Measurements from ENCODE around the gene ZNF217. TPM values are rescaled to one million over a fixed set of nuclear protein-coding genes. Genes with fewer than 3 reads are reported as not detected.
"Not testable (repeated sequence)": the region's sequence is repeated elsewhere in the genome, so short reads cannot be mapped to it uniquely, and the experiment has no call there.

ZNF217 gene
- polyA plus RNA-seq, 4 donors, result 31.4 to 35.5 (median 33.9) TPM

GRCh38 chr20:53585004-53585569 is 8.6 kb downstream of the ZNF217 start:
- DNase-seq (ENCODE audit: low read depth in 4 of 4, low spot score in 3 of 4), result not testable (repeated sequence)

- not testable (repeated sequence) for DNase-seq (ENCODE audit: low read depth in 4 of 4, low spot score in 3 of 4)
Observed at GRCh38 chr20:53584550-53584913, 9.1 kb downstream of the ZNF217 start.

- not testable (repeated sequence) for DNase-seq (ENCODE audit: low read depth in 4 of 4, low spot score in 3 of 4)
Observed at GRCh38 chr20:53583660-53584549, 9.7 kb downstream of the ZNF217 start.

- DNase-seq (ENCODE audit: low read depth in 4 of 4, low spot score in 3 of 4), result no peak
Observed at GRCh38 chr20:53582574-53583351, 10.9 kb downstream of the ZNF217 start.

GRCh38 chr20:53582251-53582570 is 11.4 kb downstream of the ZNF217 start:
- DNase-seq (ENCODE audit: low read depth in 4 of 4, low spot score in 3 of 4), result no peak

GRCh38 chr20:53581444-53582250 is 12.0 kb downstream of the ZNF217 start:
- no peak for DNase-seq (ENCODE audit: low read depth in 4 of 4, low spot score in 3 of 4)

GRCh38 chr20:53580376-53581111 is 13.1 kb downstream of the ZNF217 start:
- no peak for DNase-seq (ENCODE audit: low read depth in 4 of 4, low spot score in 3 of 4)

GRCh38 chr20:53579581-53580375 is 13.9 kb downstream of the ZNF217 start:
- no peak for DNase-seq (ENCODE audit: low read depth in 4 of 4, low spot score in 3 of 4)

- no peak for DNase-seq (ENCODE audit: low read depth in 4 of 4, low spot score in 3 of 4)
Observed at GRCh38 chr20:53579266-53579580, 14.4 kb downstream of the ZNF217 start.

- peak in 3 of 4 donors; percentile 80 to 85 (median 82) for DNase-seq (ENCODE audit: low read depth in 4 of 4, low spot score in 3 of 4)
Observed at GRCh38 chr20:53578492-53579222, 15.0 kb downstream of the ZNF217 start.

- DNase-seq (ENCODE audit: low read depth in 4 of 4, low spot score in 3 of 4), result no peak
Observed at GRCh38 chr20:53576586-53577318, 16.9 kb downstream of the ZNF217 start.

GRCh38 chr20:53576195-53576580 is 17.5 kb downstream of the ZNF217 start:
- no peak for DNase-seq (ENCODE audit: low read depth in 4 of 4, low spot score in 3 of 4)

- no peak for DNase-seq (ENCODE audit: low read depth in 4 of 4, low spot score in 3 of 4)
Observed at GRCh38 chr20:53575481-53576194, 18.0 kb downstream of the ZNF217 start.

GRCh38 chr20:53574819-53575218 is 18.8 kb downstream of the ZNF217 start:
- DNase-seq (ENCODE audit: low read depth in 4 of 4, low spot score in 3 of 4), result no peak

GRCh38 chr20:53574259-53574789 is 19.3 kb downstream of the ZNF217 start:
- no peak for DNase-seq (ENCODE audit: low read depth in 4 of 4, low spot score in 3 of 4)

GRCh38 chr20:53571555-53572286 is 21.9 kb downstream of the ZNF217 start:
- no peak for DNase-seq (ENCODE audit: low read depth in 4 of 4, low spot score in 3 of 4)
